Osteoblast (primary cell): ENCODE results near the gene USP17L20. TPM values are rescaled to one million over a fixed set of nuclear protein-coding genes. Genes with fewer than 3 reads are reported as not detected.
"Not testable (repeated sequence)": the region's sequence is repeated elsewhere in the genome, so short reads cannot be mapped to it uniquely, and the experiment has no call there.

Experiments
- DNase-seq: peaks from one replicate; pipeline ENCODE4 v3.0.0; 2011; ENCODE audit warnings: low spot score, mixed read lengths; ENCODE audit not compliant: insufficient read length; ENCODE audit errors: missing footprints
- H2AFZ ChIP-seq: 2 replicates; pipeline ENCODE4 v1.6.0; 2011; ENCODE audit warnings: mild to moderate bottlenecking, low read length
- H3K27ac ChIP-seq: 2 replicates; pipeline ENCODE4 v1.5.1; 2011; ENCODE audit warnings: mild to moderate bottlenecking, low read depth, low read length, moderate library complexity
- H3K27me3 ChIP-seq: 2 replicates; pipeline ENCODE4 v1.6.0; 2012; ENCODE audit warnings: mild to moderate bottlenecking, control low read depth, inconsistent platforms, low read length, moderate library complexity; ENCODE audit not compliant: insufficient read depth
- H3K36me3 ChIP-seq: 2 replicates; pipeline ENCODE4 v1.5.1; 2011; ENCODE audit warnings: mild to moderate bottlenecking, low read length, control low read depth, moderate library complexity; ENCODE audit not compliant: insufficient read depth
- H3K4me1 ChIP-seq: 2 replicates; pipeline ENCODE4 v1.5.1; 2011; ENCODE audit warnings: mild to moderate bottlenecking, low read length, control low read depth, moderate library complexity; ENCODE audit not compliant: insufficient read depth
- H3K4me2 ChIP-seq: 2 replicates; pipeline ENCODE4 v1.6.0; 2011; ENCODE audit warnings: mild to moderate bottlenecking, low read length; ENCODE audit not compliant: insufficient read depth
- H3K4me3 ChIP-seq: fragments of 200-600 bp; sonication (generic); 3 replicates; pipeline ENCODE4 v1.5.1; 2012; ENCODE audit warnings: mild to moderate bottlenecking, low read length, inconsistent platforms; ENCODE audit not compliant: insufficient read depth
- H3K79me2 ChIP-seq: 2 replicates; pipeline ENCODE4 v1.6.0; 2012; ENCODE audit warnings: mild to moderate bottlenecking, low read length, control low read depth, inconsistent platforms; ENCODE audit not compliant: insufficient read depth
- H3K9me3 ChIP-seq: 2 replicates; pipeline ENCODE4 v1.5.1; 2011; ENCODE audit warnings: low read depth, low read length, control low read depth
- H4K20me1 ChIP-seq: 2 replicates; pipeline ENCODE4 v1.6.0; 2012; ENCODE audit warnings: mild to moderate bottlenecking, low read length, control low read depth; ENCODE audit not compliant: insufficient read depth
- total RNA-seq: library from RNA; depleted of rRNA; stranded (reverse); fragments of >200 nt; gene quantifications from 2 replicates; pipeline ENCODE4 v1.2.3, GENCODE V29; 2012

The USP17L20 gene
- not detected in 2 replicates for total RNA-seq

DNA sequence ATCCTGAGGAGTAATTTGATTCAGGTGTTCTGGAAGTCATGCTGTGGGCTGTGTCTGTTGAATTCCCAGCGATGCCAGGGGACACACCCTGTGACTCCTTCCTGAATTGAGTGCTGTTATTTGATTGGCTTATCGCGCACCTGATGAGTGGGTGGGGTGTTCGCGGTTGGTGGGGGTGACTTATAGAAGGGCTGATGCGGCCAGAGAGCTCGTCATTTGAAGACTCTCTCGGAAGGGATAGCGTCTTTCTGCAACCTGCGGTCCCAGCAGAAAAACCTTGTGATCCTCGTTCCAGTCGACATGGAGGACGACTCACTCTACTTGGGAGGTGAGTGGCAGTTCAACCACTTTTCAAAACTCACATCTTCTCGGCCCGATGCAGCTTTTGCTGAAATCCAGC, at the start of gene USP17L20:
TSS of gene USP17L20 (plus strand) at position 301 of the 400 bp plus-strand sequence. CDS start at position 301, 0 bp downstream.
- DNase-seq: not testable (repeated sequence)

DNA sequence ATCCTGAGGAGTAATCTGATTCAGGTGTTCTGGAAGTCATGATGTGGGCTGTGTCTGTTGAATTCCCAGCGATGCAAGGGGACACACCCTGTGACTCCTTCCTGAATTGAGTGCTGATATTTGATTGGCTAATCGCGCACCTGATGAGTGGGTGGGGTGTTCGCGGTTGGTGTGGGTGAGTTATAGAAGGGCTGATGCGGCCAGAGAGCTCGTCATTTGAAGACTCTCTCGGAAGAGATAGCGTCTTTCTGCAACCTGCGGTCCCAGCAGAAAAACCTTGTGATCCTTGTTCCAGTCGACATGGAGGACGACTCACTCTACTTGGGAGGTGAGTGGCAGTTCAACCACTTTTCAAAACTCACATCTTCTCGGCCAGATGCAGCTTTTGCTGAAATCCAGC, 47.6 kb upstream of the USP17L20 start, which contains the start of gene USP17L10:
TSS of gene USP17L10 (plus strand) at position 301 of the 400 bp plus-strand sequence. CDS start at position 301, 0 bp downstream.
- H3K36me3 ChIP-seq, H2AFZ ChIP-seq, DNase-seq, H3K27me3 ChIP-seq, H3K4me3 ChIP-seq, H3K9me3 ChIP-seq, H3K79me2 ChIP-seq, H3K4me1 ChIP-seq, H3K4me2 ChIP-seq, H4K20me1 ChIP-seq, H3K27ac ChIP-seq: not testable (repeated sequence)

More for the DNA sequence above, at the start of gene USP17L20:
- not testable (repeated sequence) for H3K27me3 ChIP-seq, H3K9me3 ChIP-seq, H2AFZ ChIP-seq, H3K27ac ChIP-seq, H3K4me3 ChIP-seq, H3K36me3 ChIP-seq, H4K20me1 ChIP-seq, H3K79me2 ChIP-seq, H3K4me1 ChIP-seq, H3K4me2 ChIP-seq

DNA sequence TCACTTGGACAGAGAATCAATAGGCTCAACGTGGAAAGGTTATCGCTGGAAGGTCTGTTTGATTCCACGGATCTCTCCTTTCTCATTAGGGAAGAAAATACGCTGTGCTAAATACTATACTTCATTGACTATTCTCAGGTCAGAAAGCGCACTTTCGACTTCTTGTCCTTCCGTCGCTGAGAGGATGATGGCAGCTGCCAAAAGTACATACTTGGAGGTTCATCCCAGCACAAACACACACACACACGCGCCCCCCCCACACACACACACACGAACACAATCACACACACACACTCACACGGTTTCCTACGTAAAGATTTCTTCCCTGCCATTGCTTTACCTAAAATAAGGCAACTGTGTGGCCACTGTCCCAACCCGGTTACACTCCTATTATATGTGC, 43.2 kb upstream of the USP17L20 start:
- not testable (repeated sequence) for H3K4me2 ChIP-seq, H3K4me1 ChIP-seq, H3K27me3 ChIP-seq, H3K79me2 ChIP-seq, H4K20me1 ChIP-seq, H3K27ac ChIP-seq, H3K9me3 ChIP-seq, H2AFZ ChIP-seq, H3K4me3 ChIP-seq, DNase-seq, H3K36me3 ChIP-seq

GRCh38 chr4:9215105-9215504, 42.8 kb upstream of the USP17L20 start, which contains the start of gene USP17L11:
Gene USP17L11 (plus strand): TSS chr4:9215405. CDS start chr4:9215405, 0 bp downstream.
- H4K20me1 ChIP-seq, H3K4me2 ChIP-seq, H3K27me3 ChIP-seq, H3K36me3 ChIP-seq, H3K4me1 ChIP-seq, DNase-seq, H3K27ac ChIP-seq, H3K79me2 ChIP-seq, H3K9me3 ChIP-seq, H3K4me3 ChIP-seq, H2AFZ ChIP-seq: not testable (repeated sequence)

DNA sequence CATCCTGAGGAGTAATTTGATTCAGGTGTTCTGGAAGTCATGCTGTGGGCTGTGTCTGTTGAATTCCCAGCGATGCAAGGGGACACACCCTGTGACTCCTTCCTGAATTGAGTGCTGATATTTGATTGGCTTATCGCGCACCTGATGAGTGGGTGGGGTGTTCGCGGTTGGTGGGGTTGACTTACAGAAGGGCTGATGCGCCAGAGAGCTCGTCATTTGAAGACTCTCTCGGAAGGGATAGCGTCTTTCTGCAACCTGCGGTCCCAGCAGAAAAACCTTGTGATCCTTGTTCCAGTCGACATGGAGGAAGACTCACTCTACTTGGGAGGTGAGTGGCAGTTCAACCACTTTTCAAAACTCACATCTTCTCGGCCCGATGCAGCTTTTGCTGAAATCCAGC, 38.1 kb upstream of the USP17L20 start, which contains the start of gene USP17L12:
TSS of gene USP17L12 (plus strand) at position 301 of the 400 bp plus-strand sequence. CDS start at position 301, 0 bp downstream.
- H3K79me2 ChIP-seq, H2AFZ ChIP-seq, H4K20me1 ChIP-seq, H3K27me3 ChIP-seq, H3K4me2 ChIP-seq, H3K4me1 ChIP-seq, DNase-seq, H3K36me3 ChIP-seq, H3K9me3 ChIP-seq, H3K27ac ChIP-seq, H3K4me3 ChIP-seq: not testable (repeated sequence)

DNA sequence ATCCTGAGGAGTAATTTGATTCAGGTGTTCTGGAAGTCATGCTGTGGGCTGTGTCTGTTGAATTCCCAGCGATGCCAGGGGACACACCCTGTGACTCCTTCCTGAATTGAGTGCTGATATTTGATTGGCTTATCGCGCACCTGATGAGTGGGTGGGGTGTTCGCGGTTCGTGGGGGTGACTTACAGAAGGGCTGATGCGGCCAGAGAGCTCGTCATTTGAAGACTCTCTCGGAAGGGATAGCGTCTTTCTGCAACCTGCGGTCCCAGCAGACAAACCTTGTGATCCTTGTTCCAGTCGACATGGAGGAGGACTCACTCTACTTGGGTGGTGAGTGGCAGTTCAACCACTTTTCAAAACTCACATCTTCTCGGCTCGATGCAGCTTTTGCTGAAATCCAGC, 33.3 kb upstream of the USP17L20 start, which contains the start of gene USP17L13:
TSS of gene USP17L13 (plus strand) at position 301 of the 400 bp plus-strand sequence. CDS start at position 301, 0 bp downstream.
- not testable (repeated sequence) for H3K79me2 ChIP-seq, H3K9me3 ChIP-seq, H3K27me3 ChIP-seq

DNA sequence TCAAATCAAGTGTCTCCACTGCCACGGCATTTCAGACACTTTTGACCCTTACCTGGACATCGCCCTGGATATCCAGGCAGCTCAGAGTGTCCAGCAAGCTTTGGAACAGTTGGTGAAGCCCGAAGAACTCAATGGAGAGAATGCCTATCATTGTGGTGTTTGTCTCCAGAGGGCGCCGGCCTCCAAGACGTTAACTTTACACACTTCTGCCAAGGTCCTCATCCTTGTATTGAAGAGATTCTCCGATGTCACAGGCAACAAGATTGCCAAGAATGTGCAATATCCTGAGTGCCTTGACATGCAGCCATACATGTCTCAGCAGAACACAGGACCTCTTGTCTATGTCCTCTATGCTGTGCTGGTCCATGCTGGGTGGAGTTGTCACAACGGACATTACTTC, 27.7 kb upstream of the USP17L20 start:
- H3K4me1 ChIP-seq, DNase-seq, H2AFZ ChIP-seq, H3K4me2 ChIP-seq, H3K27ac ChIP-seq, H3K9me3 ChIP-seq, H3K4me3 ChIP-seq, H4K20me1 ChIP-seq, H3K27me3 ChIP-seq, H3K36me3 ChIP-seq, H3K79me2 ChIP-seq: not testable (repeated sequence)

More for the DNA sequence above, 33.3 kb upstream of the USP17L20 start, which contains the start of gene USP17L13:
- not testable (repeated sequence) for H3K36me3 ChIP-seq, H3K4me2 ChIP-seq, H3K4me1 ChIP-seq, H3K4me3 ChIP-seq, H2AFZ ChIP-seq, DNase-seq, H4K20me1 ChIP-seq, H3K27ac ChIP-seq

DNA sequence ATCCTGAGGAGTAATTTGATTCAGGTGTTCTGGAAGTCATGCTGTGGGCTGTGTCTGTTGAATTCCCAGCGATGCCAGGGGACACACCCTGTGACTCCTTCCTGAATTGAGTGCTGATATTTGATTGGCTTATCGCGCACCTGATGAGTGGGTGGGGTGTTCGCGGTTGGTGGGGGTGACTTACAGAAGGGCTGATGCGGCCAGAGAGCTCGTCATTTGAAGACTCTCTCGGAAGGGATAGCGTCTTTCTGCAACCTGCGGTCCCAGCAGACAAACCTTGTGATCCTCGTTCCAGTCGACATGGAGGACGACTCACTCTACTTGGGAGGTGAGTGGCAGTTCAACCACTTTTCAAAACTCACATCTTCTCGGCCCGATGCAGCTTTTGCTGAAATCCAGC, 23.8 kb upstream of the USP17L20 start, which contains the start of gene USP17L15:
TSS of gene USP17L15 (plus strand) at position 301 of the 400 bp plus-strand sequence. CDS start at position 301, 0 bp downstream.
- not testable (repeated sequence) for H3K9me3 ChIP-seq, H3K27me3 ChIP-seq, H3K27ac ChIP-seq, H3K4me3 ChIP-seq, H3K4me2 ChIP-seq, H3K79me2 ChIP-seq, H3K4me1 ChIP-seq, DNase-seq, H2AFZ ChIP-seq, H3K36me3 ChIP-seq, H4K20me1 ChIP-seq

- not testable (repeated sequence) for H3K27ac ChIP-seq, H2AFZ ChIP-seq, H3K36me3 ChIP-seq, H3K4me3 ChIP-seq, H3K4me1 ChIP-seq, H3K27me3 ChIP-seq, H4K20me1 ChIP-seq, H3K4me2 ChIP-seq, DNase-seq, H3K9me3 ChIP-seq, H3K79me2 ChIP-seq
Measured at GRCh38 chr4:9238461-9238860, 19.5 kb upstream of the USP17L20 start.
